Prostate gland (tissue), 2 donors: ENCODE data around the gene PIGR.

Experiments used
- CTCF ChIP-seq, 4 experiments: fragments of 200-600 bp in 2 of 4; fragments of 450-650 bp in 2 of 4; sonication (generic) in 2 of 4; IDR thresholded peaks; 1 replicate in 3 of 4; 2 replicates in 1 of 4; pipeline ENCODE4 v1.5.1; 2016 to 2019; ENCODE audit warnings: antibody characterized with exemption in 4 of 4, mild to moderate bottlenecking in 2 of 4, moderate library complexity in 2 of 4
- POLR2AphosphoS5 ChIP-seq: sonication (generic); formaldehyde crosslinking; IDR thresholded peaks from one replicate; pipeline ENCODE4 v1.6.1; 2017; ENCODE audit warnings: antibody characterized with exemption

- TF ChIP-seq CTCF (IDR thresholded peaks at IDR 0.05) = no peak
- TF ChIP-seq POLR2AphosphoS5 = no peak
Measured at GRCh38 chr1:206913766-206914537, 32.3 kb downstream of the PIGR start.
